Activated naive CD4-positive, alpha-beta T cell treated with anti-CD3 and anti-CD28 coated beads, Interleukin-2, amount 50 U/mL, for 24 hours (primary cell): Measurements from ENCODE around the gene DCAF17.
"Not testable (repeated sequence)": the region's sequence is repeated elsewhere in the genome, so short reads cannot be mapped to it uniquely, and the experiment has no call there.

Experiments
- H3K27ac Mint-ChIP-seq: one replicate; pipeline ENCODE4 v1.8.0; 2021; ENCODE audit warnings: mild to moderate bottlenecking, mixed read lengths
- H3K27me3 Mint-ChIP-seq: one replicate; pipeline ENCODE4 v1.8.0; 2021; ENCODE audit warnings: mixed read lengths
- H3K36me3 Mint-ChIP-seq: one replicate; pipeline ENCODE4 v1.8.0; 2021; ENCODE audit warnings: mixed read lengths
- H3K4me1 Mint-ChIP-seq: one replicate; pipeline ENCODE4 v1.8.0; 2021; ENCODE audit warnings: mixed read lengths
- H3K4me3 Mint-ChIP-seq: one replicate; pipeline ENCODE4 v1.8.0; 2021; ENCODE audit warnings: mild to moderate bottlenecking, mixed read lengths
- H3K9me3 Mint-ChIP-seq: one replicate; pipeline ENCODE4 v1.8.0; 2021; ENCODE audit warnings: mixed read lengths

Gene DCAF17

DNA sequence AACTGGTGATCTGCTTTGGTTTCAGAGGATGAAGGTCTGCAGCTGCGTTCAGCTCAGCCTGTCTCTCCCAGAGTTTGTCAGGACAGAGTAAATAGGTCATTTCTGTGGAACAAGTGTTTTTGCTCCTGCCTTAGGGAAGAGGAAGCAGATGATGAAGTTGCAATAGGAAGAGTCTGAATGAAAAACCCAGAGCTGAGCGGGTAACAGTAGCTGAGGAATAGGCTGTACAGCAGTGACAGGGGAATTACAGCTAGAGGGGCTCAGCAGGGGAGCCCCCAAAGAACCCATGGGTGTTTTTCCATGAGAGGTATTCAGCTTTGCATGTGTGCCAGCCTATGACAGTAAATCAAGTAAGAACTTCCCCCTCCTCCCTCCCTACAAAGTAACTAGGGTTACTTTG, 78.0 kb downstream of the DCAF17 start:
- no peaks in the 10 kb centered on the region for H3K9me3 Mint-ChIP-seq
- H3K4me3 Mint-ChIP-seq: no peak overlapping the region
- peaks cover 5% of the 10 kb centered on the region for H3K27me3 Mint-ChIP-seq
- no peak overlapping the region for H3K27ac Mint-ChIP-seq
- H3K4me1 Mint-ChIP-seq: peaks cover 4% of the 10 kb centered on the region
- no peaks in the 10 kb centered on the region for H3K36me3 Mint-ChIP-seq

- Mint-ChIP-seq H3K9me3 (no peaks in the 10 kb centered on the region), H3K27ac (no peak overlapping the region), H3K27me3 (peaks cover 4% of the 10 kb centered on the region), H3K4me1 (peaks cover 4% of the 10 kb centered on the region), H3K36me3 (no peaks in the 10 kb centered on the region), H3K4me3 (no peak overlapping the region)
Measured at GRCh38 chr2:171512683-171513195, 78.7 kb downstream of the DCAF17 start.

GRCh38 chr2:171513719-171514160, 79.7 kb downstream of the DCAF17 start:
- peaks cover 4% of the 10 kb centered on the region for H3K27me3 Mint-ChIP-seq
- no peak overlapping the region for H3K4me3 Mint-ChIP-seq
- H3K9me3 Mint-ChIP-seq: no peaks in the 10 kb centered on the region
- H3K4me1 Mint-ChIP-seq: peaks cover 4% of the 10 kb centered on the region
- no peaks in the 10 kb centered on the region for H3K36me3 Mint-ChIP-seq
- no peak overlapping the region for H3K27ac Mint-ChIP-seq

DNA sequence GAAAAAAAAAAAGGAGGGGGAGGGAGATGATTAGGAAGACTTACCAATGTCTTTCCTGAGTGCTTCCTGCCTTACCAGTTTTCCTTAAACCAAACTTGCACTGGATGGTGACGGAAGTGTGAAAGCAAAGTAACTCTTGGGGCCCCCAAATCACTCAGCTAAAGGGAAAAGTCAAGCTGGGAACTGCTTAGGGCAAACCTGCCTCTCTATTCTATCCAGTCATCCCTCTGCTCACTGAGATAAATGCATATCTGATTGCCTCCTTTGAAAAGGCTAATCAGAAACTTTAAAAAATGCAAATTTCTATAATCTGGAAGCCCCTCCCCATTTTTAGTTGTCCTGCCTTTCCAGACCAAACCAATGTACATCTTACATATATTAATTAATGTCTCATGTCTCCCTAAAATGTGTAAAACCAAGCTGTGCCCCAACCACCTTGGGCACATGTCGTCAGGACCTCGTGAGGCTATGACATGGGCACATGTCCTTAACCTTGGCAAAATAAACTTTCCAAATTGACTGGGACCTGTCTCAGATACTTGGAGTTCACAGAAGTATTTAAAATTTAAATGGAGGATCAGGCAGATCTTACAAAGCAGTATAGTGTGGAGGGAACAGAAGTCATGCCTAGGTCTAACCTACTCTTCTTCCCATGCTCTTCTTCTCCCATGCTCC, 81.0 kb downstream of the DCAF17 start:
- no peaks in the 10 kb centered on the region for H3K9me3 Mint-ChIP-seq
- H3K36me3 Mint-ChIP-seq: no peaks in the 10 kb centered on the region
- peaks cover 12% of the 10 kb centered on the region for H3K27me3 Mint-ChIP-seq
- no peak overlapping the region for H3K27ac Mint-ChIP-seq
- no peak overlapping the region for H3K4me3 Mint-ChIP-seq
- peaks cover under 1% of the 10 kb centered on the region for H3K4me1 Mint-ChIP-seq

DNA sequence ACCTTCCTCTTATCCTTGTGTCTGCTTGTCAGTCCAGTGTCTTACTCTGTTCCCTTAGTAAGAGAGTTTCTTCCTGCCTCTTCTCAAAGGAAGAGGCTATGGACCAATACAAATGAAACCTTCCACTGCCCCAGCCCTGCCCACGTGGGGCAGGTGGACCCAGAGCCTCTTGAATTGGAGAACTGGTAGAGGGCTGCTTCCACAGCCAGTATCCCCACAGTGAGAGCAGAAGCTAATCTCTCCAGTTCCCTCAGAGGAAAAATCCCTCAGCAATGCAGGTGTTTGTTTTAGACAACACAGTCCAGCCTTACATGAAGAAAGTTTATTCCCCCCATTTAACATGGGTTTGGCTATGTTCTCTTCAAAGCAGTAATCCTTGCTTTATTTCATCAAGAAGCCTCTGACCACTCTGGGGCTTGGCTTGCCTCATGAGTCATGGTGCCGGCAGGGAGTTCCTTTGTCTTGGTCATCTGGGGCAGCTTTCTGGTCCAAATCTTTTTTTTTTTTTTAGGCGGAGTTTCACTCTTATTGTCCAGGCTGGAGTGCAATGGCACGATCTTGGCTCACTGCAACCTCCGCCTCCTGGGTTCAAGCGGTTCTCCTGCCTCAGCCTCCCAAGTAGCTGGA, 81.8 kb downstream of the DCAF17 start:
- Mint-ChIP-seq H3K4me3 (no peak overlapping the region), H3K27me3 (peaks cover 15% of the 10 kb centered on the region), H3K27ac (no peak overlapping the region), H3K36me3 (no peaks in the 10 kb centered on the region), H3K9me3 (no peaks in the 10 kb centered on the region), H3K4me1 (no peaks in the 10 kb centered on the region)

GRCh38 chr2:171516793-171517192, 82.8 kb downstream of the DCAF17 start:
- Mint-ChIP-seq H3K4me1 (peaks cover 5% of the 10 kb centered on the region), H3K27ac (no peak overlapping the region), H3K36me3 (no peaks in the 10 kb centered on the region), H3K9me3 (no peaks in the 10 kb centered on the region), H3K27me3 (peaks cover 21% of the 10 kb centered on the region), H3K4me3 (no peak overlapping the region)

GRCh38 chr2:171520471-171520870, 86.4 kb downstream of the DCAF17 start:
- Mint-ChIP-seq H3K4me1 (peaks cover 11% of the 10 kb centered on the region), H3K9me3 (no peaks in the 10 kb centered on the region), H3K27me3 (peaks cover 37% of the 10 kb centered on the region), H3K27ac (no peak overlapping the region), H3K36me3 (no peaks in the 10 kb centered on the region), H3K4me3 (no peak overlapping the region)

GRCh38 chr2:171521361-171522051, 87.5 kb downstream of the DCAF17 start:
- Mint-ChIP-seq H3K4me1 (peaks cover 11% of the 10 kb centered on the region), H3K4me3 (peak overlapping the region; percentile 81), H3K27ac (no peak overlapping the region), H3K27me3 (peaks cover 36% of the 10 kb centered on the region), H3K36me3 (no peaks in the 10 kb centered on the region), H3K9me3 (no peaks in the 10 kb centered on the region)

- Mint-ChIP-seq H3K9me3 (no peaks in the 10 kb centered on the region), H3K27ac (no peak within 1 kb of the TSS), H3K36me3 (no peaks in the 10 kb centered on the region), H3K27me3 (peaks cover 37% of the 10 kb centered on the region), H3K4me1 (peaks cover 11% of the 10 kb centered on the region), H3K4me3 (peak within 1 kb of the TSS; percentile 81)
Measured at GRCh38 chr2:171522052-171522787, 88.2 kb downstream of the DCAF17 start, which contains the start of gene CYBRD1. Gene CYBRD1, plus strand, starts transcription at chr2:171522474. Its CDS starts 72 bp downstream, at chr2:171522546.

DNA sequence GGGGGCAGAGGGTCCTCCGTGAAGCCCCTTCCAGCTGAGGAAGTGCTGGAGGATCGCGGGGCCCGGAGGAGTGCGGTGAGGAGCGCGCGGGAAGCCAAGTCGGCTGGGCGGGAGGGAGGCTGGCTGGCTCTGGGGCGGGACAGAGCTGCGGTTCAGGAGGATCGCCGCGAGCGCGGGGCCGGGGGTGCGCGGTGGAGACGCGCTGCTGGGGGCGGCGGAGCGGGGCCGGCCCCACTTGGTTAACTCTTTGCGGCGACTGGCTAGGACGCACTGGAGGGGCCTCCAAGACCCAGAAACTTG, 88.7 kb downstream of the DCAF17 start:
- H3K9me3 Mint-ChIP-seq: no peaks in the 10 kb centered on the region
- no peak overlapping the region for H3K27ac Mint-ChIP-seq
- peaks cover 11% of the 10 kb centered on the region for H3K4me1 Mint-ChIP-seq
- peaks cover 36% of the 10 kb centered on the region for H3K27me3 Mint-ChIP-seq
- no peaks in the 10 kb centered on the region for H3K36me3 Mint-ChIP-seq
- peak overlapping the region; percentile 79 for H3K4me3 Mint-ChIP-seq

DNA sequence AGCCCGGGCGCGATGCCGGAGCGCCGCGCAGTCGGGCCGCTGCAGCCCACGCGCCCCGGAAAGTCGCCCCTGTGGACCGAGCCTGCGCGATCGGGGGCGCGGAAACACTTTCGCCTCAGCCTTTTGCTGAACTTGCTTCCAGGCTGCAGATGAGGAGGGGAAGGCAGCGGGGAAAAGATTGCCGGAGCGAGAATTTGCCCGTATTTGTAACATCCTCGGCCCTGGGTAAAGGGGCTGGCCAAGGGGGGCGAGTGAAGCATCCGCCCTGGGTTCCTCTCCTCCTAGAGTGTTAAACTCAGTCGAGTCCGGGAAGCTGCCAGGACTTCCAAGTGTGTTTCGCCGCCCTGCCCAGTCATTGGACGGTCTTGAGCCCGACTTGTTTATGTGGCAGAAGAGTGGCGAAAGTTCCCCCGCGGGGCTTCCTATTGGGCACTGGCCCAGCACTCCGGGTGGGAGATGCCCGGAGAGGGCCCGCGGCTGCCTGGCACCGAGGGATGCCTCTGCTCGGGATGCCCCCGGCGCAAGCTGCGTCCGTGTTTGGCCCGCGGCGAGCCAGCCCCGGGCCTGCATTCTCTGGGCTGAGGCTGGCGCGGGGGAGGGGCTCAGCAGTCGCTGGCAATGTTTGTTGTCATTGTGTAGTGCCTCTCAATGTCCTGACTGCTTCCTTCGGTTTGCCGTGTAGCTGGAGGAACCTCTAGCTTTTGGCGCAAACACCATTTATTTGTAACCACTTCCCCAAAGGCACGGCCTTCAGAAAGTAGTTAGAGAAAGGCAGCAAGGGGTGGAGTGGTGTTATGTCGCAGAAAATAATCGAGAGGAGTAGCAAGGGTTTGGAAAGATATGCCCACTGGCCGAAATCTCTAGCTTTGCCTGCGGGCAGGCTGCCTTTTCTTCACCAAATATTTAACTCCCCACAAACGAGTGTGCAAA, 89.3 kb downstream of the DCAF17 start:
- Mint-ChIP-seq H3K4me3 (peak overlapping the region; percentile 66), H3K27ac (no peak overlapping the region), H3K9me3 (no peaks in the 10 kb centered on the region), H3K36me3 (no peaks in the 10 kb centered on the region), H3K27me3 (peaks cover 37% of the 10 kb centered on the region), H3K4me1 (peaks cover 11% of the 10 kb centered on the region)

DNA sequence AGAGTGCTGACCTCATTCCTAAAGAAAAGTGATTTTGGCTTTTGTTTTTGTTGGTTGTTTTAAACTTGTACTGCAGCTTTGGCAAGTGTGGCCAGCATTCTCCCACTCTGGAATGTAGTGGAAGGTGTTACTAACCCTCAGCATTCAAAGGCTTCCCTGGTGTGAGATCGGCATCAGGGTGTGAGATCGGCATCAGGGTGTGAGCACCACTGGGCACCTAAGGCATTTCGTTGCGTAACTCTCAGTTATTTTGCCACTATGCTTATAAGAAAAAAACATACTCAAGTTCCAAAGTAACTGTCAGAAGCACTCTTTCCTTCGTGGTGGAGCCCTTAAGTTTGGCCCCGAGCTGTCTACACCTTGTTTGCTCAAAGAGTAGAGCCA, 90.0 kb downstream of the DCAF17 start:
- H3K27me3 Mint-ChIP-seq: peaks cover 38% of the 10 kb centered on the region
- H3K36me3 Mint-ChIP-seq: no peaks in the 10 kb centered on the region
- H3K4me3 Mint-ChIP-seq: peak overlapping the region; percentile 66
- no peak overlapping the region for H3K27ac Mint-ChIP-seq
- H3K4me1 Mint-ChIP-seq: peaks cover 11% of the 10 kb centered on the region
- no peaks in the 10 kb centered on the region for H3K9me3 Mint-ChIP-seq

- Mint-ChIP-seq H3K9me3 (no peaks in the 10 kb centered on the region), H3K27me3 (peaks cover 17% of the 10 kb centered on the region), H3K4me3 (no peak overlapping the region), H3K36me3 (no peaks in the 10 kb centered on the region), H3K4me1 (no peaks in the 10 kb centered on the region), H3K27ac (no peak overlapping the region)
Measured at GRCh38 chr2:171529914-171530313, 95.9 kb downstream of the DCAF17 start.

- Mint-ChIP-seq H3K36me3 (no peaks in the 10 kb centered on the region), H3K4me3 (no peak overlapping the region), H3K27me3 (peaks cover 15% of the 10 kb centered on the region), H3K9me3 (no peaks in the 10 kb centered on the region), H3K4me1 (no peaks in the 10 kb centered on the region), H3K27ac (no peak overlapping the region)
Measured at GRCh38 chr2:171530378-171530777, 96.4 kb downstream of the DCAF17 start.

- peaks cover 15% of the 10 kb centered on the region for H3K27me3 Mint-ChIP-seq
- not testable (repeated sequence) for H3K9me3 Mint-ChIP-seq, H3K36me3 Mint-ChIP-seq, H3K4me1 Mint-ChIP-seq, H3K27ac Mint-ChIP-seq, H3K4me3 Mint-ChIP-seq
Measured at GRCh38 chr2:171530859-171531258, 96.8 kb downstream of the DCAF17 start.
